ENCODE results near the gene ZNF780A.

DNA sequence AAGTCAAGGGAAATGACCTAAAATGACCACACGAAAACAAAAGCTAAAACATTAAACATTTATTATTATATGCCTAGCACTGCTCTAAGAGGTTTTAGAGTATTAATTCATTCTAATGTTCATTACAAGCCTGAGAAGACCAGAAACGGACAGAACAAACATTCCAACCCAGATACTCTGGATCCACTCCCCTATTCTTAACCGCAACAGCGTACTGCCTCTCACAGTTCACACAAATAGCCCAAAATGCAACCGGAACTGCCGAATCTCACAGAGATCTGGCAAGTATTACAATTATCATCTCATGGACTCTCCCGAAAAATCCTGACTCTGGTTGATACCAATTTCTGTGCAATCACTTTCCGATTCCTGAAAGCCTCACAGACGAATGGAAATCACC is 36.1 kb downstream of the ZNF780A start:
- no peak for TF ChIP-seq POLR2AphosphoS5 (IDR thresholded peaks at IDR 0.05; ENCODE audit: low read depth, low read length)
- no peak for TF ChIP-seq POLR2A (IDR thresholded peaks at IDR 0.05; ENCODE audit: low read depth, low read length)
- no peak for TF ChIP-seq TAF1 (IDR thresholded peaks at IDR 0.05; ENCODE audit: borderline replicate concordance, low read depth, low read length)

All from GM12892 (cell line).